Heart left ventricle (tissue), 16 donors: Measurements from ENCODE around the gene ANXA9. TPM values are rescaled to one million over a fixed set of nuclear protein-coding genes. Genes with fewer than 3 reads are reported as not detected.

Experiments
- ATAC-seq, 4 donors: fragments of 200-7000 bp; cut with Tn5 transposase; one replicate each; pipeline ENCODE4 v1.9.1; 2020 to 2022; ENCODE audit warnings: moderate library complexity in 4 of 4, mild to moderate bottlenecking in 3 of 4, moderate number of reproducible peaks in 1 of 4
- DNase-seq, 5 donors: peaks; one replicate each; pipeline ENCODE4 v3.0.0-alpha.2; 2020
- H3K27ac ChIP-seq, 12 donors: fragments of 200-600 bp; sonication (generic) in 4 of 12; one replicate each; pipeline versions ENCODE4 v1.5.0 to v1.8.0; 2016 to 2022; ENCODE audit warnings: mild to moderate bottlenecking in 2 of 12
- H3K27me3 ChIP-seq, 9 donors: fragments of 200-600 bp; sonication (generic) in 2 of 9; one replicate each; pipeline versions ENCODE4 v1.5.1 to v1.8.0; 2016 to 2022; ENCODE audit warnings: mild to moderate bottlenecking in 3 of 9
- H3K36me3 ChIP-seq, 9 donors: fragments of 200-600 bp; sonication (generic) in 2 of 9; one replicate each; pipeline versions ENCODE4 v1.5.0 to v1.8.0; 2018 to 2022; ENCODE audit warnings: mild to moderate bottlenecking in 2 of 9
- H3K4me1 ChIP-seq, 12 donors: fragments of 200-600 bp; sonication (generic) in 4 of 12; one replicate each; pipeline versions ENCODE4 v1.5.0 to v1.8.0; 2016 to 2022; ENCODE audit warnings: mild to moderate bottlenecking in 3 of 12
- H3K4me3 ChIP-seq, 12 donors: fragments of 200-600 bp; sonication (generic) in 4 of 12; one replicate each; pipeline versions ENCODE4 v1.5.0 to v1.8.0; 2017 to 2022; ENCODE audit warnings: mild to moderate bottlenecking in 9 of 12, moderate library complexity in 4 of 12
- H3K9me3 ChIP-seq, 12 donors: fragments of 200-600 bp; sonication (generic) in 4 of 12; one replicate each; pipeline versions ENCODE4 v1.5.0 to v1.8.0; 2016 to 2022; ENCODE audit warnings: mild to moderate bottlenecking in 1 of 12
- POLR2A ChIP-seq, 2 donors: fragments of 450-650 bp; IDR thresholded peaks; one replicate each; pipeline ENCODE4 v1.6.1; 2017; ENCODE audit warnings: antibody characterized with exemption in 2 of 2, mild to moderate bottlenecking in 2 of 2, moderate library complexity in 2 of 2
- WGBS, 4 donors: extraction: QIAGEN DNeasy Blood & Tissue Kit in 2 of 4; methylation state at CpG; one replicate each; pipeline versions ENCODE4 v1.1.5 to v1.1.7; 2013 to 2018; 5-methylcytosine and 5-hydroxymethylcytosine counted together
- intact Hi-C, 10 donors: fragments of 100-400 bp; cut with DNase I; formaldehyde crosslinking; loops; one replicate each; pipeline versions ENCODE4 v1.11.1 to v1.14.2; 2022
- polyA plus RNA-seq, 2 donors: library from polyadenylated mRNA; stranded (reverse); fragments of 200-250 nt; gene quantifications; one replicate each; pipeline ENCODE4 v1.2.3, GENCODE V29; 2013
- total RNA-seq, 9 donors: library from RNA; depleted of rRNA in 2 of 9; stranded (reverse); fragments of >200 nt in 2 of 9; fragmentation: NEBNext Ultra II Directional in 3 of 9; extraction: Animal tissue kit (Norgen Biotek cat#: 25700) in 3 of 9; gene quantifications; one replicate each; pipeline versions ENCODE4 v1.1.0 to v1.2.4, GENCODE V29; 2016 to 2023
- TF ChIP-seq, protein P1 (sequence below), 12 donors: fragments of 200-600 bp; sonication (generic) in 4 of 12; IDR thresholded peaks; one replicate each; pipeline versions ENCODE4 v1.5.0 to v1.8.0; 2018 to 2022; ENCODE audit warnings: antibody characterized with exemption in 12 of 12, mild to moderate bottlenecking in 5 of 12
- donor health status: ischemic (EF 13 %, LVEDD 7.1; RV severe dilation, severe dysfunction).
- donor health status: healthy with polysubstance abuse.
- donor health status: DM: no; HTN: yes; CAD: no.
- donor health status: DM: no; HTN: no; CAD: no.
- donor health status: ischemic (EF 25% LVEDD 6.9; RV normal size, moderate dysfunction).
- donor health status: ischemic (EF 25% LVEDD 5.7; RV mildly dilated, moderate dysfunction).
- donor health status: healthy.
- donor health status: DM: yes; HTN: yes; CAD: no.
- donor health status: ischemic (EF 35%, LVEDD 5.7; RV mildly dilated, moderate dysfunction).
- donor health status: nonischemic (EF 11% LVEDD 7.7; RV severe dilation, severe dysfunction).
- donor health status: DM: yes; HTN: yes; CAD: no.
- donor health status: PGD.
- donor health status: ischemic (EF 29% LVEDD 5.4; RV normal size, mild dysfunction).
- donor health status: nonischemic (EF 23%, LVEDD 6.1; RV moderate dilation, normal function).

The ANXA9 gene
- total and polyA plus RNA-seq, 11 donors: 0.12 to 2.0 (median 0.21) TPM; not detected in 6

DNA sequence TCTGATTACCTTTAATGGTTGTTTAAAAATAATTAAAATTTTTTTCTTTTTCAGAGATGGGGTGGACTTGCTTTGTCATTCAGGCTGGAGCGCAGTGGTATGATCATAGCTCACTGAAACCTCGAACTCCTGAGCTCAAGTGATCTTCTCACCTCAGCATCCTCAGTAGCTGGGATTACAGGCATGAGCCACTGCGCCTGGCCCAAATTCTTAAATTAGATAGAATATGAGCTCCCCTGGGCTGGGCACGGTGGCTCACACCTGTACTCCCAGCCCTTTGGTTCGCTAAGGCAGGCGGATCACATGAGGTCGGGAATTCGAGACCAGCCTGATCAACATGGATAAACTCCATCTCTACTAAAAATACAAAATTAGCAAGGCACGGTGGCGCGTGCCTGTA, 24.4 kb upstream of the ANXA9 start:
- Histone ChIP-seq H3K27me3 (no peaks in the 10 kb centered on the region), H3K27ac (no peak overlapping the region), H3K9me3 (no peaks in the 10 kb centered on the region), H3K4me1 (peaks cover 0 to 4% (median 0%) of the 10 kb centered on the region in 12 donors), H3K36me3 (peaks cover 0 to 99% (median 98%) of the 10 kb centered on the region in 9 donors), H3K4me3 (no peak overlapping the region)
- no peak for DNase-seq
- no peak for ATAC-seq
- TF ChIP-seq, protein P1, sequence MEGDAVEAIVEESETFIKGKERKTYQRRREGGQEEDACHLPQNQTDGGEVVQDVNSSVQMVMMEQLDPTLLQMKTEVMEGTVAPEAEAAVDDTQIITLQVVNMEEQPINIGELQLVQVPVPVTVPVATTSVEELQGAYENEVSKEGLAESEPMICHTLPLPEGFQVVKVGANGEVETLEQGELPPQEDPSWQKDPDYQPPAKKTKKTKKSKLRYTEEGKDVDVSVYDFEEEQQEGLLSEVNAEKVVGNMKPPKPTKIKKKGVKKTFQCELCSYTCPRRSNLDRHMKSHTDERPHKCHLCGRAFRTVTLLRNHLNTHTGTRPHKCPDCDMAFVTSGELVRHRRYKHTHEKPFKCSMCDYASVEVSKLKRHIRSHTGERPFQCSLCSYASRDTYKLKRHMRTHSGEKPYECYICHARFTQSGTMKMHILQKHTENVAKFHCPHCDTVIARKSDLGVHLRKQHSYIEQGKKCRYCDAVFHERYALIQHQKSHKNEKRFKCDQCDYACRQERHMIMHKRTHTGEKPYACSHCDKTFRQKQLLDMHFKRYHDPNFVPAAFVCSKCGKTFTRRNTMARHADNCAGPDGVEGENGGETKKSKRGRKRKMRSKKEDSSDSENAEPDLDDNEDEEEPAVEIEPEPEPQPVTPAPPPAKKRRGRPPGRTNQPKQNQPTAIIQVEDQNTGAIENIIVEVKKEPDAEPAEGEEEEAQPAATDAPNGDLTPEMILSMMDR (IDR thresholded peaks at IDR 0.05): no peak
- TF ChIP-seq POLR2A (IDR thresholded peaks at IDR 0.05): no peak
- intact Hi-C loops: no loop called here
- 92 to 98% (median 97%) methylated on average over 11 of the region's 11 CpGs for WGBS, 4 donors

DNA sequence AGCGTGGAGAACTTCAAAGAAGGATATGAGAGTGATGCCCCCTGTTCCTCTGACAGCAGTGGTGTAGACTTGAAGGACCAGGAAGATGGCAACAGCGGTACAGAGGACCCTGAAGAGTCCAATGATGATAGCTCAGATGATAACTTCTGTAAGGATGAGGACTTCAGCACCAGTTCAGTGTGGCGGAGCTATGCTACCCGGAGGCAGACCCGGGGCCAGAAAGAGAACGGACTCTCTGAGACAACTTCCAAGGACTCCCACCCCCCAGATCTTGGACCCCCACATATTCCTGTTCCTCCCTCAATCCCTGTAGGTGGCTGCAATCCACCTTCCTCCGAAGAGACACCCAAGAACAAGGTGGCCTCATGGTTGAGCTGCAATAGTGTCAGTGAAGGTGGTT, 21.4 kb upstream of the ANXA9 start:
- ATAC-seq (no peak), DNase-seq (no peak)
- H3K27ac ChIP-seq: no peak overlapping the region
- WGBS, 4 donors: 93 to 98% (median 95%) methylated on average over 7 of the region's 7 CpGs
- H3K36me3 ChIP-seq: peaks cover 0 to 99% (median 98%) of the 10 kb centered on the region in 9 donors
- H3K9me3 ChIP-seq: no peaks in the 10 kb centered on the region
- H3K4me1 ChIP-seq: peaks cover 0 to 4% (median 0%) of the 10 kb centered on the region in 12 donors
- no peaks in the 10 kb centered on the region for H3K27me3 ChIP-seq
- no peak for TF ChIP-seq POLR2A (IDR thresholded peaks at IDR 0.05)
- TF ChIP-seq, protein P1 (IDR thresholded peaks at IDR 0.05): no peak
- no peak overlapping the region for H3K4me3 ChIP-seq
- intact Hi-C loops: no loop called here

DNA sequence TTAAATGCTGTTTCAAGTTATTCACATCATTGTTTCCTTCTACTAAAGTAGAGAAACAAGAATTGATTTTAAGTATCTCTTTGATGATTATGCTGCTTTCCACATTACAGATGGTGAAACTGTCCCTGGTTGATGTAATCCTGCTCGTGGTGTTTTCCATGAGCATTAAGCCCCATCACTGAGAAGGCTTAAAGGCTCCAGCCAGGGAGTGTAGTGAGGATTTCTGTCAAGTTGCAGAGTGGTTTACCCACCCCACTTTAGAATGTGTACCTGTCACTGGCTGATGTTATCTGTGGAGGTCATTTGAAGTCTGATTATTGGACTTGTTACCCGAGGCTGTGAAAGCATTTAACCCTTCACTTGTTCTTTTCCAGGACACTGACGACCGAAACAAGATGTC, 20.3 kb upstream of the ANXA9 start:
- H3K4me1 ChIP-seq: peaks cover 0 to 4% (median 0%) of the 10 kb centered on the region in 12 donors
- DNase-seq (no peak), ATAC-seq (no peak)
- intact Hi-C loops: no loop called here
- no peaks in the 10 kb centered on the region for H3K9me3 ChIP-seq
- no peak overlapping the region for H3K4me3 ChIP-seq
- WGBS, 4 donors: 66 to 71% (median 68%) methylated on average over 4 of the region's 4 CpGs
- no peak overlapping the region for H3K27ac ChIP-seq
- H3K36me3 ChIP-seq: peaks cover 0 to 100% (median 98%) of the 10 kb centered on the region in 9 donors
- no peaks in the 10 kb centered on the region for H3K27me3 ChIP-seq
- TF ChIP-seq POLR2A (IDR thresholded peaks at IDR 0.05): no peak
- TF ChIP-seq, protein P1 (IDR thresholded peaks at IDR 0.05): no peak

DNA sequence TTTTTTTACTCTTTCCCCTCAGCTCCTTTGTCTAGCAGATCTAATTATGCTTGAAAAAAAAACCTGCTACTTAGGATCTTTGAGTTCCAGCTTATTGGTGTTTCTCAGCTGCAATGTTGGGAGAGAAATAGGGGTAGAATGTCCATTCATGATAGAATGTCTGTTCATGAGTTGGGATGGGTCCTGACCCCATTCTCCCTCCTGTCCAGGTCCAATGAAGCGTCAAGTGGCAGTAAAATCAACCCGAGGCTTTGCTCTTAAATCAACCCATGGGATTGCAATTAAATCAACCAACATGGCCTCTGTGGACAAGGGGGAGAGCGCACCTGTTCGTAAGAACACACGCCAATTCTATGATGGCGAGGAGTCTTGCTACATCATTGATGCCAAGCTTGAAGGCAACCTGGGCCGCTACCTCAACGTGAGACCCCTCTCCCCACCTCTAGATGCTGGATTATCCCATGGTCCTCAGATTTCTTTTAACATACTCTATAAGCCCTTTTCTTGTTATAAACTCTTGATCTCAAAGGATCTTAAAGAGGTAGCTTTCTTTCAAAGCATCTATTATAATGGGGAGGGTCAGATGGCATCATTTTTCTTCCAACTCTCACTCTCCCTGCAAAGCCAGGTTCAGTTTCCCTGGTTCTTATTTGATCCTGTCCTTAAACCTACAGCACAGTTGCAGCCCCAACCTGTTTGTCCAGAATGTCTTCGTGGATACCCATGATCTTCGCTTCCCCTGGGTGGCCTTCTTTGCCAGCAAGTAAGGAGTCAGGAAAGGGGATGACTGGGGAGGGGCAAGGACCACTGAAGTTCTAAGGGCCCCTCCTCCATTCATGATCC, 18.6 kb upstream of the ANXA9 start:
- Histone ChIP-seq H3K4me3 (no peak overlapping the region), H3K36me3 (peaks cover 0 to 100% (median 98%) of the 10 kb centered on the region in 9 donors), H3K27me3 (no peaks in the 10 kb centered on the region), H3K9me3 (no peaks in the 10 kb centered on the region), H3K27ac (no peak overlapping the region), H3K4me1 (peaks cover 0 to 4% (median 0%) of the 10 kb centered on the region in 12 donors)
- no peak for DNase-seq
- WGBS, 4 donors: 89 to 97% (median 93%) methylated on average over 10 of the region's 10 CpGs
- intact Hi-C loops: no loop called here
- no peak for ATAC-seq
- no peak for TF ChIP-seq POLR2A (IDR thresholded peaks at IDR 0.05)
- TF ChIP-seq, protein P1 (IDR thresholded peaks at IDR 0.05): no peak
